Measurements from ENCODE around the gene TRIM23.

TRIM23 gene

GRCh38 chr5:65562731-65563701 lies 61.1 kb downstream of the TRIM23 start, which contains the start of the genes CENPK and PPWD1:
CENPK (minus strand) TSS chr5:65563168; CDS start chr5:65554907, 8,261 bp downstream.
PPWD1 (plus strand) TSS chr5:65563296; CDS start chr5:65563311, 15 bp downstream.
- TF ChIP-seq, protein P1, sequence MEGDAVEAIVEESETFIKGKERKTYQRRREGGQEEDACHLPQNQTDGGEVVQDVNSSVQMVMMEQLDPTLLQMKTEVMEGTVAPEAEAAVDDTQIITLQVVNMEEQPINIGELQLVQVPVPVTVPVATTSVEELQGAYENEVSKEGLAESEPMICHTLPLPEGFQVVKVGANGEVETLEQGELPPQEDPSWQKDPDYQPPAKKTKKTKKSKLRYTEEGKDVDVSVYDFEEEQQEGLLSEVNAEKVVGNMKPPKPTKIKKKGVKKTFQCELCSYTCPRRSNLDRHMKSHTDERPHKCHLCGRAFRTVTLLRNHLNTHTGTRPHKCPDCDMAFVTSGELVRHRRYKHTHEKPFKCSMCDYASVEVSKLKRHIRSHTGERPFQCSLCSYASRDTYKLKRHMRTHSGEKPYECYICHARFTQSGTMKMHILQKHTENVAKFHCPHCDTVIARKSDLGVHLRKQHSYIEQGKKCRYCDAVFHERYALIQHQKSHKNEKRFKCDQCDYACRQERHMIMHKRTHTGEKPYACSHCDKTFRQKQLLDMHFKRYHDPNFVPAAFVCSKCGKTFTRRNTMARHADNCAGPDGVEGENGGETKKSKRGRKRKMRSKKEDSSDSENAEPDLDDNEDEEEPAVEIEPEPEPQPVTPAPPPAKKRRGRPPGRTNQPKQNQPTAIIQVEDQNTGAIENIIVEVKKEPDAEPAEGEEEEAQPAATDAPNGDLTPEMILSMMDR (IDR thresholded peaks at IDR 0.05; ENCODE audit: insufficient read depth, low read length, poor library complexity, severe bottlenecking): no peak

GRCh38 chr5:65556718-65557117 lies 67.4 kb downstream of the TRIM23 start:
- TF ChIP-seq, protein P1 (IDR thresholded peaks at IDR 0.05; ENCODE audit: insufficient read depth, low read length, poor library complexity, severe bottlenecking): no peak
- H3K4me3 ChIP-seq (replicated peaks; ENCODE audit: low read depth, low read length): no peak overlapping the region
- H3K36me3 ChIP-seq (ENCODE audit: control insufficient read depth, insufficient read depth, low read length): no peaks in the 10 kb centered on the region; the same call in 1 of the 2 replicates
- DNase-seq (ENCODE audit: extremely low read depth, insufficient read length): no peak
- H3K27me3 ChIP-seq (replicated peaks; ENCODE audit: control insufficient read depth, insufficient read depth, low read length): no peaks in the 10 kb centered on the region

More at GRCh38 chr5:65562731-65563701, 61.1 kb downstream of the TRIM23 start, which contains the start of the genes CENPK and PPWD1:
- no peaks in the 10 kb centered on the region for H3K27me3 ChIP-seq (replicated peaks; ENCODE audit: control insufficient read depth, insufficient read depth, low read length)
- peak; percentile 91 for DNase-seq (ENCODE audit: extremely low read depth, insufficient read length)
- H3K4me3 ChIP-seq (replicated peaks; ENCODE audit: low read depth, low read length): peak within 1 kb of the TSS; percentile 75
- no peaks in the 10 kb centered on the region; the same call in 1 of the 2 replicates for H3K36me3 ChIP-seq (ENCODE audit: control insufficient read depth, insufficient read depth, low read length)

DNA sequence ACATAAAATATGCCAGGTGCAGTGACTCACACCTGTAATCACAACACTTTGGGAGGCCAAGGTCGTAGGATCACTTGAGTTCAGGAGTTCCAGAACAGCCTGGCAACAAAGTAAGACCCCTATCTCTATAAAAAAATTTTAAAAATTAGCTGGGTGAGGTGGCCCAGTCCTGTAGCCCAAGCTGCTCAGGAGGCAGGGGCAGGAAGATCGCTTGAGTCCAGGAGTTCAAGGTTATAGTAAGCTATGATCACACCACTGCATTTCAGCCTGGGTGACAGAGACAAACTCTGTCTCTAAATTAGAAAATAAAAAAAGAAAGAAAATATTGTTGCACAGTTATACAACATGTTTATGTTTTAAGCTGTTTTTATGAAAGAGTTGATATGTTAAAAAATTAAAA lies 68.0 kb downstream of the TRIM23 start:
- no peak for DNase-seq (ENCODE audit: extremely low read depth, insufficient read length)
- Histone ChIP-seq H3K36me3 (ENCODE audit: control insufficient read depth, insufficient read depth, low read length) (no peaks in the 10 kb centered on the region; the same call in 1 of the 2 replicates), H3K4me3 (replicated peaks; ENCODE audit: low read depth, low read length) (no peak overlapping the region), H3K27me3 (replicated peaks; ENCODE audit: control insufficient read depth, insufficient read depth, low read length) (no peaks in the 10 kb centered on the region)
- TF ChIP-seq, protein P1 (IDR thresholded peaks at IDR 0.05; ENCODE audit: insufficient read depth, low read length, poor library complexity, severe bottlenecking): no peak

GRCh38 chr5:65555287-65555686 lies 68.8 kb downstream of the TRIM23 start:
- DNase-seq (ENCODE audit: extremely low read depth, insufficient read length): no peak
- TF ChIP-seq, protein P1 (IDR thresholded peaks at IDR 0.05; ENCODE audit: insufficient read depth, low read length, poor library complexity, severe bottlenecking): no peak
- Histone ChIP-seq H3K27me3 (replicated peaks; ENCODE audit: control insufficient read depth, insufficient read depth, low read length) (no peaks in the 10 kb centered on the region), H3K4me3 (replicated peaks; ENCODE audit: low read depth, low read length) (no peak overlapping the region), H3K36me3 (ENCODE audit: control insufficient read depth, insufficient read depth, low read length) (no peaks in the 10 kb centered on the region; the same call in 1 of the 2 replicates)

GRCh38 chr5:65553941-65554340 lies 70.2 kb downstream of the TRIM23 start:
- no peak for DNase-seq (ENCODE audit: extremely low read depth, insufficient read length)
- no peaks in the 10 kb centered on the region for H3K27me3 ChIP-seq (replicated peaks; ENCODE audit: control insufficient read depth, insufficient read depth, low read length)
- H3K4me3 ChIP-seq (replicated peaks; ENCODE audit: low read depth, low read length): no peak overlapping the region
- H3K36me3 ChIP-seq (ENCODE audit: control insufficient read depth, insufficient read depth, low read length): no peaks in the 10 kb centered on the region; the same call in none of the 2 replicates
- TF ChIP-seq, protein P1 (IDR thresholded peaks at IDR 0.05; ENCODE audit: insufficient read depth, low read length, poor library complexity, severe bottlenecking): no peak

All from GM06990 (cell line).